Keratinocyte (primary cell): ENCODE data around the gene ADCYAP1R1. TPM values are rescaled to one million over a fixed set of nuclear protein-coding genes. Genes with fewer than 3 reads are reported as not detected.
"Not testable (repeated sequence)": the region's sequence is repeated elsewhere in the genome, so short reads cannot be mapped to it uniquely, and the experiment has no call there.

Source experiments
- DNase-seq: peaks from one replicate; pipeline ENCODE4 v3.0.0-alpha.2; 2011; ENCODE audit warnings: low read depth, missing footprints, low spot score
- FAIRE-seq: peaks from 2 replicates; lab custom pipeline; 2011; peaks lifted over from hg19 to GRCh38; lab: Jason Lieb, UNC
- H2AFZ ChIP-seq: 2 replicates; pipeline ENCODE4 v1.6.0; 2012; ENCODE audit warnings: low read length, control low read depth, inconsistent platforms; ENCODE audit not compliant: control insufficient read depth
- H3K27ac ChIP-seq: 2 replicates; pipeline ENCODE4 v1.5.1; 2011; ENCODE audit warnings: low read length; ENCODE audit not compliant: control insufficient read depth, insufficient read depth
- H3K27me3 ChIP-seq: 3 replicates; pipeline ENCODE4 v1.6.0; 2011; ENCODE audit warnings: low read length; ENCODE audit not compliant: control insufficient read depth, insufficient read depth; ENCODE audit errors: extremely low read depth
- H3K36me3 ChIP-seq, 2 experiments: 2 replicates in 1 of 2; 3 replicates in 1 of 2; pipeline ENCODE4 v1.5.1; 2011; ENCODE audit warnings: low read length in 2 of 2, mild to moderate bottlenecking in 1 of 2; ENCODE audit not compliant: control insufficient read depth in 2 of 2, insufficient read depth in 2 of 2; ENCODE audit errors: extremely low read depth in 1 of 2
- H3K4me1 ChIP-seq: 3 replicates; pipeline ENCODE4 v1.5.1; 2011; ENCODE audit warnings: low read length; ENCODE audit not compliant: control insufficient read depth, insufficient read depth; ENCODE audit errors: extremely low read depth
- H3K4me2 ChIP-seq: 3 replicates; pipeline ENCODE4 v1.6.0; 2011; ENCODE audit warnings: low read depth, low read length; ENCODE audit not compliant: control insufficient read depth, insufficient read depth; ENCODE audit errors: extremely low read depth
- H3K4me3 ChIP-seq, 3 experiments: fragments of 200-600 bp in 1 of 3; sonication (generic) in 1 of 3; 2 replicates in 2 of 3; 3 replicates in 1 of 3; pipeline ENCODE4 v1.5.1; 2011 to 2016; ENCODE audit warnings: low read length in 3 of 3, mild to moderate bottlenecking in 3 of 3, control low read depth in 2 of 3, inconsistent platforms in 1 of 3, low read depth in 1 of 3, mixed read lengths in 1 of 3, mixed run types in 1 of 3, moderate library complexity in 1 of 3; ENCODE audit not compliant: control insufficient read depth in 2 of 3, insufficient read depth in 2 of 3; ENCODE audit errors: extremely low read depth in 1 of 3
- H3K79me2 ChIP-seq: 2 replicates; pipeline ENCODE4 v1.6.0; 2012; ENCODE audit warnings: low read length; ENCODE audit not compliant: control insufficient read depth, insufficient read depth
- H3K9ac ChIP-seq: 3 replicates; pipeline ENCODE4 v1.6.0; 2011; ENCODE audit warnings: low read length; ENCODE audit not compliant: control insufficient read depth, insufficient read depth; ENCODE audit errors: extremely low read depth
- H3K9me1 ChIP-seq: 3 replicates; pipeline ENCODE4 v1.6.0; 2011; ENCODE audit warnings: low read length; ENCODE audit not compliant: control insufficient read depth, insufficient read depth; ENCODE audit errors: extremely low read depth
- H3K9me3 ChIP-seq: 2 replicates; pipeline ENCODE4 v1.5.1; 2012; ENCODE audit warnings: low read depth, low read length; ENCODE audit not compliant: control insufficient read depth
- H4K20me1 ChIP-seq: 3 replicates; pipeline ENCODE4 v1.6.0; 2011; ENCODE audit warnings: low read length; ENCODE audit not compliant: control insufficient read depth, insufficient read depth; ENCODE audit errors: extremely low read depth
- CTCF ChIP-seq, 3 experiments: IDR thresholded peaks in 1 of 3; conservative IDR thresholded peaks in 1 of 3; optimal IDR thresholded peaks in 1 of 3; 2 replicates in 2 of 3; 3 replicates in 1 of 3; pipeline versions ENCODE3 to v1.5.1; 2011; ENCODE audit warnings: low read length in 3 of 3, mild to moderate bottlenecking in 3 of 3, moderate library complexity in 2 of 3, control low read depth in 1 of 3, inconsistent platforms in 1 of 3; ENCODE audit not compliant: insufficient read depth in 2 of 3; ENCODE audit errors: extremely low read depth in 1 of 3
- EZH2 ChIP-seq: IDR thresholded peaks from one replicate; pipeline ENCODE4 v1.6.1; 2012; ENCODE audit warnings: inconsistent platforms, mild to moderate bottlenecking, low read length, moderate library complexity
- dilution Hi-C: fragments of 300-500 bp; cut with MboI; formaldehyde crosslinking; loops from one replicate; pipeline ENCODE4 v1.7.0; 2020; ENCODE audit warnings: low sequenced_read_pairs; ENCODE audit not compliant: extremely low pct_ligation_motif_present
- polyA plus RNA-seq, 5 experiments: library from polyadenylated mRNA; depleted of rRNA in 3 of 5; stranded (reverse) in 3 of 5; stranded (forward) in 1 of 5; unstranded in 1 of 5; fragments of >200 nt; gene quantifications; 1 replicate in 1 of 5; 2 replicates in 3 of 5; 3 replicates in 1 of 5; pipeline versions ENCODE4 v1.2.1 to v1.2.3, GENCODE V29; 2011 to 2012; ENCODE audit warnings: missing spikeins in 2 of 5, low read depth in 1 of 5, low replicate concordance in 1 of 5

ADCYAP1R1 gene
- polyA plus RNA-seq, 1 donor (not counting 4 experiments of a cell fraction or from before 2014, with no cell fraction given) = not detected

GRCh38 chr7:31151849-31152248 lies 99.7 kb downstream of the ADCYAP1R1 start:
- no peak for FAIRE-seq

GRCh38 chr7:31153318-31153717 lies 101.2 kb downstream of the ADCYAP1R1 start:
- FAIRE-seq, H3K4me2 ChIP-seq, H3K9me1 ChIP-seq, dilution Hi-C loops, H3K4me3 ChIP-seq, H3K9me3 ChIP-seq, H3K36me3 ChIP-seq, H4K20me1 ChIP-seq, H3K27ac ChIP-seq, DNase-seq, H2AFZ ChIP-seq, H3K9ac ChIP-seq, H3K79me2 ChIP-seq, H3K4me1 ChIP-seq, H3K27me3 ChIP-seq: not testable (repeated sequence)

More at GRCh38 chr7:31151849-31152248, 99.7 kb downstream of the ADCYAP1R1 start:
- no peak for DNase-seq
- TF ChIP-seq CTCF (optimal IDR thresholded peaks at IDR 0.05 in 1 of 3, IDR thresholded peaks at IDR 0.05 in 1 of 3, conservative IDR thresholded peaks at IDR 0.05 in 1 of 3; ENCODE audit: extremely low read depth in 1 of 3, insufficient read depth in 2 of 3, low read length in 3 of 3) = no peak
- TF ChIP-seq EZH2 = no peak
- no peaks in the 10 kb centered on the region for H3K79me2 ChIP-seq
- no peaks in the 10 kb centered on the region for H3K9me3 ChIP-seq
- no peaks in the 10 kb centered on the region for H3K27me3 ChIP-seq
- H3K4me2 ChIP-seq = no peak overlapping the region
- H3K9me1 ChIP-seq = no peaks in the 10 kb centered on the region
- no peaks in the 10 kb centered on the region for H3K36me3 ChIP-seq
- H3K4me3 ChIP-seq = no peak overlapping the region
- H4K20me1 ChIP-seq = no peaks in the 10 kb centered on the region
- H3K4me1 ChIP-seq = no peaks in the 10 kb centered on the region
- no peak overlapping the region for H3K9ac ChIP-seq
- H2AFZ ChIP-seq = no peak overlapping the region
- dilution Hi-C loops = no loop called here
- H3K27ac ChIP-seq = no peak overlapping the region

GRCh38 chr7:31160941-31161340 lies 108.8 kb downstream of the ADCYAP1R1 start:
- no peak overlapping the region for H3K27ac ChIP-seq
- dilution Hi-C loops = no loop called here

More at GRCh38 chr7:31160941-31161340, 108.8 kb downstream of the ADCYAP1R1 start:
- no peak overlapping the region for H3K4me3 ChIP-seq
- H3K27me3 ChIP-seq = no peaks in the 10 kb centered on the region
- H4K20me1 ChIP-seq = no peaks in the 10 kb centered on the region
- H3K9ac ChIP-seq = no peak overlapping the region
- H3K4me2 ChIP-seq = no peak overlapping the region
- no peaks in the 10 kb centered on the region for H3K9me3 ChIP-seq
- no peak for FAIRE-seq
- no peaks in the 10 kb centered on the region for H3K4me1 ChIP-seq
- TF ChIP-seq CTCF (optimal IDR thresholded peaks at IDR 0.05 in 1 of 3, IDR thresholded peaks at IDR 0.05 in 1 of 3, conservative IDR thresholded peaks at IDR 0.05 in 1 of 3; ENCODE audit: extremely low read depth in 1 of 3, insufficient read depth in 2 of 3, low read length in 3 of 3) (no peak), EZH2 (no peak)
- H3K36me3 ChIP-seq = no peaks in the 10 kb centered on the region
- DNase-seq = no peak
- no peak overlapping the region for H2AFZ ChIP-seq
- H3K79me2 ChIP-seq = no peaks in the 10 kb centered on the region
- H3K9me1 ChIP-seq = no peaks in the 10 kb centered on the region
